ENCODE results near the gene FAM234B.

Gene FAM234B

DNA sequence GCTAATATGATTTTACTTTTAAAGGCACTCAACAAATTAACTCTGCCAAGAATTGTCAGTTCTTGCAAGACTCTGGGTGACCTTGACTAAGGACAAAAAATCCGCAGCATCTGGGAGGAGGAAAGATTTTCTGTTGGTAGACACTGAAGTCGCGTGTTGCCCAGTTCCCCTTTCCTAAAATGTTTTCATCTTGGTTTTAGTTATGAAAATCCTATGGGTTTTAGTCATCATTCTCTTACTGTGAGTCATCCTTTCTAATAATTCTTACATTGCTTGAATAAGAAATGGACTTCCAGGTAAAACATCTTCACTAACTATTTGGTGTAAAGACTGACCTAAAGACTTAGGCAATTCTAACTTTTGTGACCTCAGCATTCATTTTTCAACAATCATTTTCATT is 50.2 kb downstream of the FAM234B start:
- DNase-seq: no peak

GRCh38 chr12:13095266-13095995 is 51.2 kb downstream of the FAM234B start:
- DNase-seq: no peak

- DNase-seq: no peak
These were observed 53.4 kb downstream of the FAM234B start for GRCh38 chr12:13097491-13098011.

DNA sequence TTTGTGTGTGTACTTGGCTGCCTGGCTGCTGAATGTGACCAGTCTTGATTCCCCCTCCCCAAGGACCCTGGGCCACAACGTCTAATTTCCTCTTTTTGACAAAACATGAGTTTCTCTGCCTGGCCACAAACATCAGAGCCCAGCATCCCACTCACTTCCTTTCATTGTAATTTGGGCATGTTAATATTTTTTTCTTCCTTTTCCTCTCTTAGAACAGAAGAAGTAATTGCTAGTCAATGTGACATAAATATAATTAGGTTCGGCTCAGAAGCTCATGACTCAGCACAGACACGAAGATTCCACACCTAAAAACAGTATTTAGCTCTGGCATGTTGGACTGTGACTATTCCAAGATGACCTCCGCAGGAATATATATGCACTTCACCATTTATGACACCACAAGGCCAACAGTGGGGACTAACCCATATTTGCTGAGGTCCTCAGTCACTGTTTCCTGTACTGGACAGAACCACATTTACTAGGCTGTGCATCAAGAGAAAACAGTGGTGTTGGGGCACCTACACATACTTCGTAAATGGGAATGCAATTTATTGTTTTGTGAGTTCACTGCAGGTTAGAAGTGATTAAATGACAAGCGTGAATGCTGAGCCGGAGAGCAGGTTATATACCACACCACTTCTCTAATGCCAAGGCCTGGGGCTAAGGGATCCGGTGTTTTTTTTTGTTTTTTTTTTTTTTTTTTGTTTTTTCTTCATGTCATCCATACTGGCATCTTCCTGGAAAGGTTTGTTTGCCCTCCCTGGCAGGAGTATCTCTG is 55.1 kb downstream of the FAM234B start:
- no peak for DNase-seq

- DNase-seq: no peak
These were observed 55.8 kb downstream of the FAM234B start for GRCh38 chr12:13099844-13100604.

DNA sequence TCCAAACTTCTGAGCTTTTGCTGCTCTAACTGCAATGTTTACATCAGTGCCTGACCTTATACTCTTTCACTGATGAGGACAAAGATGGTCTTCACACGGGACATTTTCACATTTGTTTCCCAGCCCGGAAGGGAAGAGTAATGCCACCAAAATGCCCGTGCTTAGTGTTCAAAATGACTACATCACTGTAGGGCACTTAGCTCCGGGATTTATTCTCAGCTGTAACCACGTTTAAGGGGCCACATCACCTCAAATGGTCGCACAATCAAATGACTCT is 56.4 kb downstream of the FAM234B start:
- no peak for DNase-seq

DNA sequence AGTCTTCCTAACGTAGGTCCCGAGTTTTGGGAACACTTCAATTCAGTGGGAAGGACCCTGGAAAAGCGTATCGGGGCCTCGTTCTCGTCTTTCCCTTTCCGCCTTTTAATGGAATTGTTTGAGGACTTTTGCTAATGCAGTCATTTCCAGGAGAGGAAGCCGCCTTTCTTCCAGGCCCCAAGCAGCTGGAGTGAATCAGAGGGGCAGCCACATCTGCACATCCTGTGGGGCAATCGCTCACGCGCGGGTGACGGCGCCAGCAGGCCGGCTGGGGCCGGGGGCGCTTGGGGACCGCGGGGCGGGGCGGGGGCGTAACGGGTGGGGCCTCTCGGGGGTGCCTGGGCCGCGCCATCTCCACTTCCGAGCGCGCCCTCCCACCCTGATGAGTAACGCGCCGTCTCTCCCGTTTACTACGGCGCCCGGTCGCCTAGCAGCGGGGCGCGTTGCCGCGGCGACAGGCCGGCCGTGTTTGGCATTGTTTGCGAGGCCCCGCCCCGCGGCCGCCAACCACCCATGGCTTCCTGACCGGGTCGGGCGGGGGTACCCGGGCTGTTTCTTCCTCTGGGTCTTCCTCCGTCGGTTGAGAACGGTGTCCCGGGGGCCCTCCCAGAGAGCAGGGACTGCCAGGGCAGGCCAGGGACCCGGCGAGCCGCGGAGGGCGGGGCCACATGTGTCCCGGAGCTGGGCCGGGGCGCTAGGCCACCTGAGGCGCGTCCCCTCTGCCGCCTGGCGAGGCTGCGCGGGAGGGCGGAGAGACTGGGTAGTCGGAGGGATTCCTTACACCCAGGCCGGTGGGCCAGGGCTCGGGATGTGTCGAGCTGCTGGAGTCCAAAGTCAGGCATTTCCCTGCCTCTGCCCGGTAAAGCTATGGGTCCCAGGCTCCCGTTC is 56.9 kb downstream of the FAM234B start:
- peak; percentile 30 for DNase-seq

DNA sequence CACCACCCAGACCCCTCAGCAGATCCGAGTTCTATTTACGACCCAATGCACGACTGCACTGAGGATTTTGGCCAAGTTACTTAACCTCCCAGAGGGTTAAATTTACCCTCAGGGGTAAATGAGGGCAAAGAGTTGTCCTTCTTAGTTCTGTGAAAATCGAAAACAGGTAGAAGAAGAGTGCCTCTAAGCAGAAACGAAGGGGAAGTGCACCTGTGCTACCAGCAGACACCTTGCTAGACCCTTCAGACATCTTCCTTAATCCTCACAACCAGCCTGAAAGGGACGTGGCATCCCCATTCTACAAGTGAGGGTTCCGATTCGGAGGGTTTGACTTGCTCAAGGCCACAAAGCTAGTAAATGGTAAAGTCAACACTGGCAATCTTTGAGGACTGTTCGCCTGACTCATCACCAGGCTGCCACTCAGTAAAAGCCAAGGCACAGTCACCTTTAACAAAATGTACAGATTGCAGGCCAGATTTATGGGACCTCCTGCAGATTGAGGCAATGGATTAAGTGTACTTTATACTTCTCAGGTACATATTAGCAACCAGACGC is 57.7 kb downstream of the FAM234B start:
- DNase-seq: no peak

DNA sequence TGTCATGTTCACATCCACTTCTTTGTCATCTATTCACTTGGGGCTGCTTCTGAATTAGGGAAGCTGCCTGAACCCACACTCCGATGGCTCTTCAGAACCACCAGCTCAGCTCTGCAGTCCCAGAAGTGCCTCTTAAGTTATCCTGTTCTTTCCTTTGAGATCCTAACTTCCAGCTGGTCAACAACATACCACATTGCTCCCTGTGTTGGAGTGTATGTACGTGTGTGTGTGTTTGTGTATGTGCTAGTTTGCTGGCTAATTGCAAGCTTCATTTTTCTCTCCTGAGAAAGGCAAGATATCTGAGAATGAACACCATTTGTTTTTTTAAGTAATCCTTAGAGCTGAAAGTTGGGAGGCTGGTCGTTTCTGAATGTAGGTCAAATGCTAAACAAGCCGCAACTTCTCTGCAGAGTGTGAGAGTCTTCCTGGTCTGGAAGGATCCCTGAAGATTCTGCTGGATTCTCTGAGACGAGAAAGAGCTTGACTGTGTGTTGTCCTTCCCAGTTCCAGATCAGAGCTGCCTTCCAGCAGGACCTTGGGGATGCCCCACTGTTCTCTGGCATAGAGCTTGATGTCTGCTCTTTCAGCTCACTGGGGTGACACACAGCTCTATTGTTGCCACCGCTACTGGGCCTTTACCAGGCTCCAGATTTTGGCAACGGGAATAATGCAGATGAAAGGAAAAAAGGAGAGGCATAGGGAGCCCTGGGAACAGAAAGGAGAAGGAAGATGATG is 58.4 kb downstream of the FAM234B start:
- DNase-seq: no peak

DNA sequence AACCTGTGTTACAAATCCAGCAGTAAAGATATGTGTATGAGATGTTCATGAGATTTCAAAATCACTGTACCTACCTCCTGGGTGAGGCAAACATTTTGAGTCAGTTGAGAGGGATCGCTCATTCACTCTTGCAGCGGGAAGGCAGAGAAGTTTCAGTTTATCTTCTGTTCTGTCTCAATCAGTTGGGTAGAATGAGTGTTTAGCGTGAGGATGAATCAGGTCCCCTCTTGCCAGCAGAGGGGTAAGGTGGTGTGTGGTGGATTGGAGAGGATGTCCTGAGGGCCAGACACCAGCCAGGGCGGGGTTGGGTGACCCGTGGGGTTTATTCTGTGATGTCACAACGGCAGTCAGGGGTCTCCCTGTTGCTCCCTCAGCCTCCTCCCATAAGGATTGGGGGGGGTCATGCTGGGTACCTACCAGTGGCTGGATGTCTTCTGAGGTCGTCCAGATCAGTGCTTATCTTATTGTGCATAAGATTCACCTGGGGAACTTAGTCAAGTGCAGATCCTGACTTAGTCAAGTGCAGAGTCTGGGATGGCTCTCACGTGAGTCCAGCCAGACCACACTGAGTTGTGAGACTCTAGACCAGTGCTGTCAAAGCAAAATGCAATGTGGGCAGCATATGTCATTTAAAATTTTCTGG is 59.3 kb downstream of the FAM234B start, which contains the start of gene GSG1:
TSS of gene GSG1 (minus strand) at position 277 of the 643 bp plus-strand sequence. CDS start at position 122, 155 bp downstream.
- DNase-seq: no peak

- DNase-seq: no peak
These were observed 60.2 kb downstream of the FAM234B start for GRCh38 chr12:13104409-13104808.

- DNase-seq: no peak
These were observed 61.6 kb downstream of the FAM234B start for GRCh38 chr12:13105781-13106180.

DNA sequence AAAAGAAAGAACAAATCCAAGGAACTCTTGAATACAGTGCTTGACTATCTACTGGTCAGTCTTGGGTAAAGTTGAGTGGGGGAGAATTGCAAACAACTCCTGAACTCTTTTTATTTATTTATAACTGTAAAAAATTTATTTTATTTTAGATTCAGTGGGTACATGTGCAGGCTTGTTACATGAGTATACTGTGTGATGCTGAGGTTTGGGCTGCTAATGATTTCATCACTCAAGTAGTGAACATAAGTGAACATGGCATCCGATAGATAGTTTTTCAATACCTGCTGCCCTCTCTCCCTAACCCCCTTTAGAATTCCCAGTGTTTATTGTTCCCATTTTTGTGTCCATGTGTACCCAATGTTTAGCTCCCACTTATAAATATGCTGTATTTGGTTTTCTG is 62.5 kb downstream of the FAM234B start:
- DNase-seq: no peak

DNA sequence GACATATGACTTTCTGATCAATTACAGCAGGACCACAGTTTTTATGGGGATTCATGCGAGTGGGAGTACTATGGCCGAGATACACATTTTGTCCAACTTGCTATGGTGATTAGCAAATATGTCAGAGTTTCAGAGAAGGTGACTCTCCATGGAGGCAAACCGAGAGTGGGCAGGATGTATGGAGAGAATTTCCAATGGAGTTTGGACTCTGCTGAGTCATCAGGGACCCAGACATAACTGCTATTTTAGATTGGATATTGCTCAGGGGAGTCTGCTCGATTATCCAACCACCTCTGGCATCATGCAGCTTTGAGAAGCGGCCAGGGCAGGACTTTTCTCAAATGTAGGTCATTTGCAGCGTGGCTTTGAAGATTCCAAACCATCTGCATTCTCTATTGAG is 68.8 kb downstream of the FAM234B start:
- no peak for DNase-seq

GRCh38 chr12:13114251-13115052 is 70.3 kb downstream of the FAM234B start:
- DNase-seq: no peak

DNA sequence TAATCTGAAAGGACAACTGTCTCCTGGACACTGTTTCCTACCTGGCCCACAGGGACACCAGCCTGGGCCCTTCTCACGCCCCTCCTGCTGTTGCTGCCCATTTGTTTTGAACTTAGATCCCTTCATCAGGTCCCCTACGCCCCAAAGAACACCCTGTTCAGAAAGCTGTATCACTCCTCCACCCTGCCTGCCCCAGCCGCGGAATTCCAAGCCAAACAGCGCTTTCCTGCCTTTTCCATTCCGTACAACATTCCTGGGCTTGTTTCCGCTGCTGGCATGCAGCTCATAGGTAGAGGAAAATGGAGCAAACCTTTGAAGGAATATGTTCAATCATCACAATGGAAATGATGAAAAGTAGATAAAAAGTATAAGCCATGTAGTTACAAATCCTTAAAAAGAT is 72.1 kb downstream of the FAM234B start:
- DNase-seq: no peak

GRCh38 chr12:13117029-13117428 is 72.8 kb downstream of the FAM234B start:
- no peak for DNase-seq

DNA sequence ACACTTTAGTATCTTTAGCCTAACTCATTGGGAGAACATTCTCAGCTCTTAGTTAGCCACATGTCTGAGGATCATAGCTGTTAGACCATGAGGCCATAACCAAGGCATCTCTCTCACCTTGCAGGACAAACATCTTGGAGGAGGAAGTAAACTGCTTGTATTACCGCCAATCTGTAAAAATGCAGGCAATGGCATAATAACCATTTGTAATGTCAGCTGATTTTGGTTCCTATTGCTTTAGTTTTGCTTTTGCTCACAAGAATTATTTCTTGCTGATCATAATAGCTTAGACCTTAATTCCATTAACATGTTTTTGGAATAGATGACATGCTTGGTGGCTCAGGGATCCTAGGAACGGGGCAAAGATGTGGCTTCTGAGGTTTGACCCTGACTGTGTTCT is 75.6 kb downstream of the FAM234B start:
- DNase-seq: no peak

GRCh38 chr12:13120413-13120812 is 76.2 kb downstream of the FAM234B start:
- no peak for DNase-seq

DNA sequence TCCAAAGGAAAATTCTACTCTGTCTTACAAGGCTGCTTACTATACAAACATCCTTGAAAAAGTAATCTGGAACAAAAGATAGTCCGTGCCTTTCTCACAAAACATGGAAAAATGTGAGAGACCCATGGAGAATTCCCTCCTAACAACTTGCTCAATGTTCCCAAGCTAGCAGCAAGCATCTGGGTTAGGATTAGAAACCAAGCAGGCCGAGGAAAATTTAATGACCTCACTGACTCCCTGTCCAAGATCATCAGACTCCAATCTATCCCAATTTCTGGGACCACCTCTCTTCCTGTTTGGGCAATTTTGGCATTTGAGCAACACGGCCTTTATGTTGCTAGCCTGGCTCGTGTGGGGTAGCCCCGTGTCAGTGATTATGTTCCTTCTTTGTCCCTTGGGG is 77.4 kb downstream of the FAM234B start:
- no peak for DNase-seq

Measured in KG1 (cell line).